Suppressor macrophage treated with lipopolysaccharide for 1 hour (primary cell): ENCODE data around the gene ARHGAP27.

Source experiments
- DNase-seq, 3 donors: peaks; one replicate each; pipeline ENCODE4 v3.0.0-alpha.2; 2020 to 2022

The ARHGAP27 gene

GRCh38 chr17:45384047-45384788 lies 48.5 kb downstream of the ARHGAP27 start:
- no peak for DNase-seq

- DNase-seq: no peak
Measured at GRCh38 chr17:45383003-45383402, 49.7 kb downstream of the ARHGAP27 start.

DNA sequence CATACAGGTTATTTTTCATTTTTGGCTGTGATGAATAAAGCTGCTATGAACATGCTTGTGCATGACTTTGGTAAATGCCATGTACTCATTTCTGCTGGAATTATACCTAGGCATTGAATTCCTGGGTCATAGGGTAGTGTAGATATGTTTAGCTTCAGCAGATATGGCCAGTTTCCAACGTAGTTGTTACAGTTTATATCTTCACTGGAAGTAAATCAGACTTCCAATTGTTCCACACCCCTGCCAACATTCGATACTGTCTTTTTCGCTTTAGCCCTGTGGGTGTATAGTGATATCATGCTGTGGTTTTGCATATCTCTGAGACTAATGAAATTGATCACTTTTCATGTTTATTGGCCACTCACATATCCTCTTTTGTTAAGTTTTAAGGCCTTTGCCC lies 50.4 kb downstream of the ARHGAP27 start:
- DNase-seq: no peak

DNA sequence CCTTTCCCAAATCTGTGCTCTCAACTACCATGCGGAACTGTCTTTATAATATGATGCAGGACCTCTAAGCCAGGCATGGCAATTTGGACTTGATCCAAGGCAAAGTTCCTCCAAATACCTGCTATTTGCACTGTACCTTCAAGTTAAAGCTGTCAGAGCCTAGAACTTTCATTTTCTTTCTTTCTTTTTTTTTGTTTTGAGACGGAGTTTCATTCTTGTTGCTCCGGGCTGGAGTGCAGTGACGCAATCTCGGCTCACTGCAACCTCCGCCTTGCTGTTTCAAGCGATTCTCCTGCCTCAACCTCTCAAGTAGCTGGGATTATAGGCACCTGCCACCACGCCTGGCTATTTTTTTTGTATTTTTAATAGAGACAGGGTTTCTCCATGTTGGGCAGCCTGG lies 51.7 kb downstream of the ARHGAP27 start:
- DNase-seq: peak; percentile 39 to 52 (median 39)

DNA sequence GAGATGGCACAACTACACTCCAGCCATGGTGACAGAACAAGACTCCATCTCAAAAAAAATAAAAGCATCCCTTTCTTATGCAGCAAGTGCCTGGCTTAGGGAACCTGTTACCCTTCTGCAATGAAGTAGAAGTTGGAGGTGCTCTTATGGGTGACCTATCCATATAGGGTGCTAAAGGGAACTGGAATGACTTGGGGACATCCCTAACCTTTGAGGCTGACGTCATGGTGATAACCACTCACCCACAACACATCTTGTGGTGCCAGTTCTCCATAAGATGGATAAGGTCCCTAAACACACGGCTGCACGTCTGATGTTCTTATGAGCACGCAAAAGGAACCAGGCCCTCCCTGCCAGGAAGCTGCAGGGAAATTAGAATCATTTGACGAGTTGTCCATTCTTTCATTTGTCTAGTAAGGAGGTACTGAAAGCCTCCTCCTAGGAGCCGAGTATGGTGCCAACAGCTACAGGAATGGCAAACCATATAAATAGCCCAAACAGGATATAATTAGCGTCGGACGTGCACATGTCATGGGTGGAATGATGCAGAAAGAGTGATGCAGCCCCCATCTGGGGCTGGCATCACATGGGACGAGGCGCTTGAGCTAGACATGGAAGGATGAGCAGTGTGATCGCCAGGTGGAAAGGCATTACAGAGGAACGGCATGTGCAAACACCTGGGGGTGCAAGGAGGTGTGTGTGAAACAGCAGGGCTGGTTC lies 52.5 kb downstream of the ARHGAP27 start:
- DNase-seq: peak; percentile 28 to 58 (median 46)

DNA sequence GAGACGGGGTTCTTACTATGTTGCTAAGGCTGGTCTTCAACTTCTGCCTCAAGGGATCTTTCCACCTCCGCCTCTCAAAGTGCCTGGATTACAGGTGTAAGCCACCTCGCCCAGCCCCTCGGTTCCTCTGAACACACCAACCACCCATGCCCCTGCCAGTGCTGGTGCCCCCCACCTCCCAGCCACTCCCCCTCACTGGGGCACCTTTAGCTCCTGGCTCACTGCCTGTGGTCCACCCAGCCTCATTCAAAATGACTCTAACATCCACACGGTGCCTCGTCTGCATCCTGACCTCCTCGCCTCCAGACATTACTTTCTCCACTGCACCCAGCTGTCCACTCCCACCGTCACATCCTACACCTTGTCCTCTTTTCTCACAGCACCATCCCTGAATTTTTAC lies 55.3 kb downstream of the ARHGAP27 start:
- DNase-seq: no peak

- DNase-seq: no peak
Measured at GRCh38 chr17:45376171-45377005, 56.3 kb downstream of the ARHGAP27 start.

- DNase-seq: no peak
Measured at GRCh38 chr17:45374501-45374900, 58.2 kb downstream of the ARHGAP27 start.

DNA sequence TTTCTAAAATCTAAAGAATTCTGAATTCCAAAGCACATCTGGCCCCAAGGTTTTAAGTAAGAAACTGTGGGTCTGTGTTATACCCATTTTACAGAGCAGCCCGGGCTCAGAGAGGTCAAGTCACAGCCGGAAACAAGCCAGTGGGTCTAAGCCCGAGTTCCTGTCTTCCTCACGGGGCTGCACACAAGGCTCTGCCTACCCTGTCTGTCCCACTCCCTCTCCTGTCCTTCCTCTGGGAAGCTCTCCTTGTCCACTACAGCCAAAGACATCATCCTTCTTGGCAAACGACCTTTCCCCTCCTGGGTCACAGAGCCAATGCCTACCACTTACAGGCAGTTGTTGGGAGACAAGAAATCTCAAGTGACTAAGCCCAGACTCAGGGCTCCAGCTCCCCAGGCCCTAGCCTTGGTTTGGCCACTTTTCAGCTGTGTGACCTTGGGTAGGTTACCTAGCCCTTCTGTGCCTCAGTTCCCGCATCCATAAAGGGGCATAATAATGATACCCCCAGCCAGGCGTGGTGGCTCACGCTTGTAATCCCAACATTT lies 60.3 kb downstream of the ARHGAP27 start:
- DNase-seq: no peak

- peak; percentile 86 to 92 (median 89) for DNase-seq
Measured at GRCh38 chr17:45371414-45372324, 61.0 kb downstream of the ARHGAP27 start.

GRCh38 chr17:45370949-45371413 lies 61.7 kb downstream of the ARHGAP27 start:
- DNase-seq: peak; percentile 35 to 46 (median 36)

DNA sequence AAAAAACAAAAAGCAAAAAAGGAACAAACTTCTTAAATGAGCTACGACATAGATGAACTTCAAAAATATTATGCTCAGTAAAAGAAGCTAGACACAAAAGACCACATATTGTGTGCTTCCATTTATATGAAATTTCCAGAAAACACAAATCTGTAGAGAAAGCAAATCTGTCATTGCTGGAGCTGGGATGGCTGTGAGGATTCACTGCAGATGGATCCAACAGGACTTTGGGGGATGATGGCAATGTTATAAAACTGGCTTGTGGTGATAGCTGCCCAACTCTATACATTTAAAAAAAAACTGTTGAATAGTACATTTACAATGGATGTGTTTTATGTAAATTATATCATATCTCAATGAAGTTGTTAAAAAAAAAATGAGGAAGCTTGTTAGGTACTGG lies 63.2 kb downstream of the ARHGAP27 start:
- DNase-seq: no peak

- no peak for DNase-seq
Measured at GRCh38 chr17:45368651-45369050, 64.0 kb downstream of the ARHGAP27 start.

- no peak for DNase-seq
Measured at GRCh38 chr17:45367216-45367615, 65.5 kb downstream of the ARHGAP27 start.

DNA sequence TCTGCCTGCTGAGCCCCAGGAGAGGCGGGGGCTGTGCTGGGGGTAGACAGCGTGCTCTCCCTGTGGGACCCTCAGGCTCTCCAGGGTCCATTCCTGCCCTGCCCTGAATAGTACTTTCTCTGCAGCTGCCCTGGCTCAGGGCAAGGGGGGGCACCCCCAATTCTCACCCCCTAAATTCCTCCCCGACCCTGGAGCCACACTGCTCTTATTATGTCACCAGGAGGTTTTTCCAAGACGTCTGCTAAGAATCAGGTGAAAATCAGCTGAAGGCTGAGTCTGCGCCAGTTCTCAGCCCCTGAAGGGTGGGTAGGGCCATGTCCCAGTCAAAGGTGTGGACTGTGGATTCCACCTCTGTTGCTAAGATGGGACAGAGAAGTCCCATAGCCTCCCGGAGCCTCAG lies 66.0 kb downstream of the ARHGAP27 start:
- DNase-seq: no peak

DNA sequence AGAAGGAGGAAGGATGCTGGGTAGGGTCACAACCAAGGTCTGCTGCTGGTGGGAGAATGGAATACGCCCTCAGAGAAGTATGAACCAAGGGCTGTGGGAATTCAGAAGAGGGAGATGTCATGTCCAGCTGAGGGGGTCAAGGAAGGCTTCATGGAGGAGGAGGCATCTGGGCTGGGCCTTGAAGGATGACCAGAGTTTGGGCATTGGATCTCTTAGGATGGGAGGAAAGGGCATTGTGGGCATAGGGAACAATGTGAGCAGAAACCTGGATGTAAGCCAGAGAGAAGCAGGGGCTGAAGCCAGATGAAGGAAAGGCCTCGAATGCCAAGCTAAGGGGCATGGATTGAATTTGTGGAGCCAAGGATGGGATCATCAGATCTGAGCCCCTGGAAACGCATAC lies 66.6 kb downstream of the ARHGAP27 start:
- no peak for DNase-seq

- DNase-seq: peak; percentile 48 to 51 (median 49)
Measured at GRCh38 chr17:45364531-45365390, 67.9 kb downstream of the ARHGAP27 start.

DNA sequence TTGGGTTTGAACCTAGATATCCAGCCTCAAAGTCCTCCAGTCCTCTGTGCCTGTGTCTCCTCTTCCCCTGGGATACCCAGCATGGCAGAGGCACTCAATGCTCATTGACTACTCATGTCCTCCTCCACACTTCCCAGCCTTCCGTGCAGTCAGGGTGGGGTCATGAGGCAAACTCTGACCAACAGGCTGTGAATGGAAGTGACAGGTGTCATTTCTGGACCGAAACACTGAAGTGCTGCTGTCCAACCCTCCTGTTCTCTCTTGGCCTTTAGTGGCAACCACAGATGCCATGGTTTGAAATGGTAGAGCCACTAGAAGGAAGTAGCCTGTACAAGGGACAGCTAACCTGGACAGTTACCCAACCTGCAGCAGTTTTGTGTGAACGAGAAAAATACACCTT lies 69.2 kb downstream of the ARHGAP27 start:
- no peak for DNase-seq

- no peak for DNase-seq
Measured at GRCh38 chr17:45361976-45362375, 70.7 kb downstream of the ARHGAP27 start.

DNA sequence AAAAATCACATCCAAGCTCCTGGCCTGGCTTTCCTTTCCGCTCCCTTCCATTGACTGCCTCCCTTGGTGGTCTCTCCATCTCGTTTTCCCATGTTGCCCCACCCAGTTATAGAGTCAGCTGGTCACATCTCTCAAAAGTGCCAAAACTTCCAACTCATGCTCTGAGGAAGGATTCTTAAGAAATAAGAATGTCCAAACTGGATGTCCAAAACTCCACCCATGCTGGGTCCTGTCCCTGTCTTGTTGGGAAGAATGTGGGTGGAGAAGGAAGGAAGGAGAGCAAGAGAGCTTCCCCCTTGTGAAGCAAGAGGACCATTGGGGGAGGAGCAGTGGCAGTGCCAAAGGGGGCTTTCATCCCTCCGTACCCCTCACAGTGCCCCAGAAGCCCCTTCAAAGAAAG lies 71.2 kb downstream of the ARHGAP27 start:
- no peak for DNase-seq
